ENCODE data around the gene OR7D2. TPM values are rescaled to one million over a fixed set of nuclear protein-coding genes. Genes with fewer than 3 reads are reported as not detected.

Gene OR7D2
- total RNA-seq, 1 experiment from 2014 or later: 0.07 TPM

DNA sequence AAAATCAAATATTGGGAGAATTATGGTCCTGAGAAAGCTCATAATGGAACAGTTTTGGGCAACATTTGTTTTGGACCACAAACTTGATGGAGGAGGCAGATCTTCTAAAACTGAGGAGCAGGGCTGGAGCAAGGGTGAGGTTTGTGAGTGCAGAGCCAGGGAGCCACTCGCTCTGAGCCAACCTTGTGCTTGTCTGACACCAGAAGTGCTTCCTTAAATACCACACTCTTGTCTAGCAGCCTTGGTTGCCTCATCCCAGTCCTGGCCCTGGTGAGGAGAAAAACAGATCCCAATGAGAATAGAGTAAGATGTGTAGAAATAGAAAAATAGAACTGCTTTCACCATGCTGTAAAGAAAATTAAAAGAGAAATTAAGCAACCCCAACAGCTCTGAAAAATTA, 31.9 kb upstream of the OR7D2 start:
- intact Hi-C loops (cut with micrococcal nuclease): loop anchor here (10.0 kb wide), 1 partner anchor 288 kb away; the partner anchor contains the start of gene ZNF266
- no peak overlapping the region for H3K27ac ChIP-seq (ENCODE audit: low read depth, low read length)
- TF ChIP-seq, protein P1, sequence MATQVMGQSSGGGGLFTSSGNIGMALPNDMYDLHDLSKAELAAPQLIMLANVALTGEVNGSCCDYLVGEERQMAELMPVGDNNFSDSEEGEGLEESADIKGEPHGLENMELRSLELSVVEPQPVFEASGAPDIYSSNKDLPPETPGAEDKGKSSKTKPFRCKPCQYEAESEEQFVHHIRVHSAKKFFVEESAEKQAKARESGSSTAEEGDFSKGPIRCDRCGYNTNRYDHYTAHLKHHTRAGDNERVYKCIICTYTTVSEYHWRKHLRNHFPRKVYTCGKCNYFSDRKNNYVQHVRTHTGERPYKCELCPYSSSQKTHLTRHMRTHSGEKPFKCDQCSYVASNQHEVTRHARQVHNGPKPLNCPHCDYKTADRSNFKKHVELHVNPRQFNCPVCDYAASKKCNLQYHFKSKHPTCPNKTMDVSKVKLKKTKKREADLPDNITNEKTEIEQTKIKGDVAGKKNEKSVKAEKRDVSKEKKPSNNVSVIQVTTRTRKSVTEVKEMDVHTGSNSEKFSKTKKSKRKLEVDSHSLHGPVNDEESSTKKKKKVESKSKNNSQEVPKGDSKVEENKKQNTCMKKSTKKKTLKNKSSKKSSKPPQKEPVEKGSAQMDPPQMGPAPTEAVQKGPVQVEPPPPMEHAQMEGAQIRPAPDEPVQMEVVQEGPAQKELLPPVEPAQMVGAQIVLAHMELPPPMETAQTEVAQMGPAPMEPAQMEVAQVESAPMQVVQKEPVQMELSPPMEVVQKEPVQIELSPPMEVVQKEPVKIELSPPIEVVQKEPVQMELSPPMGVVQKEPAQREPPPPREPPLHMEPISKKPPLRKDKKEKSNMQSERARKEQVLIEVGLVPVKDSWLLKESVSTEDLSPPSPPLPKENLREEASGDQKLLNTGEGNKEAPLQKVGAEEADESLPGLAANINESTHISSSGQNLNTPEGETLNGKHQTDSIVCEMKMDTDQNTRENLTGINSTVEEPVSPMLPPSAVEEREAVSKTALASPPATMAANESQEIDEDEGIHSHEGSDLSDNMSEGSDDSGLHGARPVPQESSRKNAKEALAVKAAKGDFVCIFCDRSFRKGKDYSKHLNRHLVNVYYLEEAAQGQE (IDR thresholded peaks at IDR 0.05; ENCODE audit: low read depth): no peak
- no peak for TF ChIP-seq RAD21 (IDR thresholded peaks at IDR 0.05; ENCODE audit: low read depth)
- TF ChIP-seq POLR2AphosphoS5 (IDR thresholded peaks at IDR 0.05; ENCODE audit: low read depth, low read length): no peak
- TF ChIP-seq SRF (IDR thresholded peaks at IDR 0.05; ENCODE audit: low read depth): no peak
- TF ChIP-seq TCF7L2 (IDR thresholded peaks at IDR 0.05; ENCODE audit: borderline replicate concordance, extremely low read depth, insufficient read depth, insufficient read length): no peak
- TF ChIP-seq, protein P2, sequence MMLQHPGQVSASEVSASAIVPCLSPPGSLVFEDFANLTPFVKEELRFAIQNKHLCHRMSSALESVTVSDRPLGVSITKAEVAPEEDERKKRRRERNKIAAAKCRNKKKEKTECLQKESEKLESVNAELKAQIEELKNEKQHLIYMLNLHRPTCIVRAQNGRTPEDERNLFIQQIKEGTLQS (IDR thresholded peaks at IDR 0.05): no peak
- no peak for TF ChIP-seq ELF1 (IDR thresholded peaks at IDR 0.05; ENCODE audit: borderline replicate concordance, low read depth)
- TF ChIP-seq, protein P3, sequence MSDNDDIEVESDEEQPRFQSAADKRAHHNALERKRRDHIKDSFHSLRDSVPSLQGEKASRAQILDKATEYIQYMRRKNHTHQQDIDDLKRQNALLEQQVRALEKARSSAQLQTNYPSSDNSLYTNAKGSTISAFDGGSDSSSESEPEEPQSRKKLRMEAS (IDR thresholded peaks at IDR 0.05): no peak
- no peak for TF ChIP-seq POLR2A (IDR thresholded peaks at IDR 0.05; ENCODE audit: borderline replicate concordance, extremely low read depth, insufficient read depth, insufficient read length)
- TF ChIP-seq, protein P4, sequence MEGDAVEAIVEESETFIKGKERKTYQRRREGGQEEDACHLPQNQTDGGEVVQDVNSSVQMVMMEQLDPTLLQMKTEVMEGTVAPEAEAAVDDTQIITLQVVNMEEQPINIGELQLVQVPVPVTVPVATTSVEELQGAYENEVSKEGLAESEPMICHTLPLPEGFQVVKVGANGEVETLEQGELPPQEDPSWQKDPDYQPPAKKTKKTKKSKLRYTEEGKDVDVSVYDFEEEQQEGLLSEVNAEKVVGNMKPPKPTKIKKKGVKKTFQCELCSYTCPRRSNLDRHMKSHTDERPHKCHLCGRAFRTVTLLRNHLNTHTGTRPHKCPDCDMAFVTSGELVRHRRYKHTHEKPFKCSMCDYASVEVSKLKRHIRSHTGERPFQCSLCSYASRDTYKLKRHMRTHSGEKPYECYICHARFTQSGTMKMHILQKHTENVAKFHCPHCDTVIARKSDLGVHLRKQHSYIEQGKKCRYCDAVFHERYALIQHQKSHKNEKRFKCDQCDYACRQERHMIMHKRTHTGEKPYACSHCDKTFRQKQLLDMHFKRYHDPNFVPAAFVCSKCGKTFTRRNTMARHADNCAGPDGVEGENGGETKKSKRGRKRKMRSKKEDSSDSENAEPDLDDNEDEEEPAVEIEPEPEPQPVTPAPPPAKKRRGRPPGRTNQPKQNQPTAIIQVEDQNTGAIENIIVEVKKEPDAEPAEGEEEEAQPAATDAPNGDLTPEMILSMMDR (IDR thresholded peaks at IDR 0.05 in 2 of 3, conservative IDR thresholded peaks at IDR 0.05 in 1 of 3; ENCODE audit: borderline replicate concordance in 1 of 3, insufficient read depth in 1 of 3, low read depth in 2 of 3, low read length in 2 of 3): no peak
- TF ChIP-seq EGR1 (IDR thresholded peaks at IDR 0.05; ENCODE audit: low read depth): no peak
- no peak for TF ChIP-seq ZFX (IDR thresholded peaks at IDR 0.05)
- TF ChIP-seq, protein P5, sequence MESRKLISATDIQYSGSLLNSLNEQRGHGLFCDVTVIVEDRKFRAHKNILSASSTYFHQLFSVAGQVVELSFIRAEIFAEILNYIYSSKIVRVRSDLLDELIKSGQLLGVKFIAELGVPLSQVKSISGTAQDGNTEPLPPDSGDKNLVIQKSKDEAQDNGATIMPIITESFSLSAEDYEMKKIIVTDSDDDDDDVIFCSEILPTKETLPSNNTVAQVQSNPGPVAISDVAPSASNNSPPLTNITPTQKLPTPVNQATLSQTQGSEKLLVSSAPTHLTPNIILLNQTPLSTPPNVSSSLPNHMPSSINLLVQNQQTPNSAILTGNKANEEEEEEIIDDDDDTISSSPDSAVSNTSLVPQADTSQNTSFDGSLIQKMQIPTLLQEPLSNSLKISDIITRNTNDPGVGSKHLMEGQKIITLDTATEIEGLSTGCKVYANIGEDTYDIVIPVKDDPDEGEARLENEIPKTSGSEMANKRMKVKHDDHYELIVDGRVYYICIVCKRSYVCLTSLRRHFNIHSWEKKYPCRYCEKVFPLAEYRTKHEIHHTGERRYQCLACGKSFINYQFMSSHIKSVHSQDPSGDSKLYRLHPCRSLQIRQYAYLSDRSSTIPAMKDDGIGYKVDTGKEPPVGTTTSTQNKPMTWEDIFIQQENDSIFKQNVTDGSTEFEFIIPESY (IDR thresholded peaks at IDR 0.05; ENCODE audit: extremely low read depth, insufficient replicate concordance, low read length): no peak
- TF ChIP-seq SP1 (IDR thresholded peaks at IDR 0.05; ENCODE audit: low read depth): no peak
- TF ChIP-seq EZH2 (IDR thresholded peaks at IDR 0.05): no peak
- TF ChIP-seq YY1 (IDR thresholded peaks at IDR 0.05; ENCODE audit: extremely low read depth, insufficient replicate concordance, low read depth, low read length): no peak
- TF ChIP-seq ZNF274 (IDR thresholded peaks at IDR 0.05; ENCODE audit: low read depth, low read length): no peak
- H3K4me3 ChIP-seq (replicated peaks in 1 of 2; ENCODE audit: low read depth in 1 of 2, low read length in 2 of 2): no peak overlapping the region
- RAD21 ChIA-PET (ENCODE audit: low non-redundant PET in 1 of 2, low total read pairs in 2 of 2, uncharacterized antibody in 2 of 2, unreplicated experiment in 2 of 2): no interaction called here
- peaks cover 0 to 6% of the 10 kb centered on the region in 2 experiments; a peak in 1 of 4 replicates for H3K4me1 ChIP-seq (ENCODE audit: control insufficient read depth in 1 of 2, insufficient read depth in 2 of 2, low read length in 2 of 2)
- H3K9me2 ChIP-seq (ENCODE audit: insufficient read depth): no peaks in the 10 kb centered on the region
- CTCF ChIA-PET: no interaction called here
- BruUV-seq (replicated peaks): no TSS peak
- POLR2A ChIA-PET: no interaction called here
- H3K27me3 ChIP-seq (ENCODE audit: insufficient read depth, low read length): no peaks in the 10 kb centered on the region
- DNase-seq (ENCODE audit: low read depth, low spot score) (no peak), ATAC-seq (no peak)
- peaks cover 100% of the 10 kb centered on the region for H3K79me2 ChIP-seq (ENCODE audit: insufficient read depth, low read length)
- H4K20me1 ChIP-seq (ENCODE audit: insufficient read depth): no peaks in the 10 kb centered on the region
- H2AFZ ChIP-seq (ENCODE audit: low read depth, low read length, poor library complexity, severe bottlenecking): no peak overlapping the region
- no peak overlapping the region for H3K4me2 ChIP-seq (ENCODE audit: low read length)
- peaks cover 33 to 52% of the 10 kb centered on the region in 2 experiments for H3K9me3 ChIP-seq (ENCODE audit: control insufficient read depth in 1 of 2, insufficient read depth in 1 of 2, low read depth in 1 of 2, low read length in 2 of 2)
- H3K36me3 ChIP-seq (ENCODE audit: control insufficient read depth in 1 of 2, insufficient read depth in 2 of 2, low read length in 2 of 2): peaks cover 0 to 50% of the 10 kb centered on the region in 2 experiments; a peak in 1 of 4 replicates
- no peak overlapping the region for H3K9ac ChIP-seq (ENCODE audit: low read length)

Data from HCT116 (cell line).